Panc1 (cell line): ENCODE data around the gene ZNF865. TPM values are rescaled to one million over a fixed set of nuclear protein-coding genes. Genes with fewer than 3 reads are reported as not detected.

Experiments used
- ATAC-seq: fragments of 200-7000 bp; cut with Tn5 transposase; 2 replicates; pipeline ENCODE4 v1.9.1; 2020; ENCODE audit warnings: mild to moderate bottlenecking, moderate library complexity
- BruUV-seq: library from RNA; stranded (reverse); fragments of 400-500 nt; replicated peaks from 2 replicates; lab custom pipeline; 2021; lab: Mats Ljungman, UMichigan
- CTCF ChIA-PET: fragments of 300-600 bp; sonication (Branson Sonifier 250); formaldehyde crosslinking; loops from one replicate; lab custom pipeline; 2022; ENCODE audit warnings: antibody characterized with exemption; lab: Charles Lee
- POLR2A ChIA-PET: fragments of 300-600 bp; sonication (Branson Sonifier 250); formaldehyde crosslinking; loops from one replicate; lab custom pipeline; 2022; ENCODE audit warnings: antibody characterized with exemption; lab: Charles Lee
- DNase-seq: peaks from one replicate; pipeline ENCODE4 v3.0.0-alpha.2; 2010; ENCODE audit warnings: low read depth, low spot score
- H3K27ac ChIP-seq: 2 replicates; pipeline ENCODE4 v1.5.1; 2011; ENCODE audit warnings: mild to moderate bottlenecking, low read length, inconsistent platforms
- H3K27me3 ChIP-seq: fragments of 200-500 bp; sonication (Bioruptor generic); 2 replicates; pipeline ENCODE4 v1.6.0; 2014; ENCODE audit warnings: low read length, inconsistent platforms; ENCODE audit not compliant: control insufficient read depth, insufficient read depth
- H3K36me3 ChIP-seq: fragments of 200-500 bp; sonication (Bioruptor generic); 2 replicates; pipeline ENCODE4 v1.5.1; 2014; ENCODE audit warnings: inconsistent platforms, mild to moderate bottlenecking, low read length, moderate library complexity; ENCODE audit not compliant: control insufficient read depth, insufficient read depth
- H3K4me1 ChIP-seq: 2 replicates; pipeline ENCODE4 v1.5.1; 2011; ENCODE audit warnings: inconsistent platforms, mild to moderate bottlenecking, low read length, moderate library complexity; ENCODE audit not compliant: control insufficient read depth, insufficient read depth
- H3K4me3 ChIP-seq, 2 experiments: 2 replicates each; pipeline ENCODE4 v1.5.1; 2011 to 2012; ENCODE audit warnings: low read depth in 2 of 2, low read length in 2 of 2, mild to moderate bottlenecking in 2 of 2, inconsistent platforms in 1 of 2, moderate library complexity in 1 of 2
- H3K9me3 ChIP-seq: fragments of 200-500 bp; sonication (Bioruptor generic); 2 replicates; pipeline ENCODE4 v1.5.1; 2014; ENCODE audit warnings: low read depth, mild to moderate bottlenecking, inconsistent platforms, low read length, moderate library complexity; ENCODE audit not compliant: control insufficient read depth, insufficient read depth
- CTCF ChIP-seq: fragments of 450-650 bp; IDR thresholded peaks from 2 replicates; pipeline ENCODE4 v1.5.1; 2017; ENCODE audit warnings: mild to moderate bottlenecking
- POLR2AphosphoS5 ChIP-seq: IDR thresholded peaks from 2 replicates; pipeline ENCODE4 v1.6.1; 2012; ENCODE audit warnings: mild to moderate bottlenecking, low read depth, low read length, moderate library complexity
- REST ChIP-seq, 2 experiments: IDR thresholded peaks; 2 replicates each; pipeline ENCODE4 v1.6.1; 2011 to 2012; ENCODE audit warnings: low read depth in 2 of 2, control low read depth in 1 of 2, low read length in 1 of 2, mild to moderate bottlenecking in 1 of 2, moderate library complexity in 1 of 2; ENCODE audit not compliant: insufficient read depth in 1 of 2
- SIN3A ChIP-seq: IDR thresholded peaks from 2 replicates; pipeline ENCODE4 v1.6.1; 2012; ENCODE audit warnings: low read depth, mild to moderate bottlenecking, low read length, moderate library complexity, borderline replicate concordance; ENCODE audit not compliant: insufficient read depth
- TCF7L2 ChIP-seq: IDR thresholded peaks from 2 replicates; pipeline ENCODE4 v1.6.1; 2011; ENCODE audit warnings: mild to moderate bottlenecking, low read depth, low read length, inconsistent platforms
- in situ Hi-C: cut with HindIII; loops from 2 replicates; pipeline ENCODE4 v1.10.0; 2016; ENCODE audit warnings: low sequenced_read_pairs, low pct_unique_long_range_greater_than_20kb
- intact Hi-C: fragments of 100-400 bp; cut with micrococcal nuclease; formaldehyde crosslinking; loops from one replicate; pipeline ENCODE4 v1.10.0; 2022; ENCODE audit not compliant: unreplicated experiment
- total RNA-seq: library from RNA; stranded (reverse); gene quantifications from one replicate; pipeline ENCODE4 v1.2.1, GENCODE V29; 2021; ENCODE audit not compliant: unreplicated experiment

ZNF865 gene
- total RNA-seq, 1 experiment from 2014 or later: 25.6 TPM

- intact Hi-C loops: no loop called here
- no peak for ATAC-seq
- Histone ChIP-seq H3K27me3 (no peaks in the 10 kb centered on the region), H3K27ac (peak overlapping the region; percentile 51), H3K4me3 (no peak overlapping the region), H3K4me1 (peaks cover 21% of the 10 kb centered on the region), H3K36me3 (no peaks in the 10 kb centered on the region), H3K9me3 (no peaks in the 10 kb centered on the region)
- TF ChIP-seq TCF7L2 (no peak), CTCF (no peak), SIN3A (no peak), POLR2AphosphoS5 (no peak), REST (IDR thresholded peaks at IDR 0.05; ENCODE audit: insufficient read depth in 1 of 2, low read depth in 2 of 2, low read length in 1 of 2) (no peak)
- ChIA-PET POLR2A (interaction anchor here (0.5 to 1.0 kb wide), 4 partner anchors 20 to 464 kb away, joined by 3 to 9 read pairs (median 5); partner anchors contain the start of gene ZNF784), CTCF (interaction anchor here (1.2 kb wide), 1 partner anchor 136 kb away, joined by 3 read pairs; no protein-coding TSS in a partner anchor)
- no peak for DNase-seq
- no TSS peak for BruUV-seq
- in situ Hi-C loops: no loop called here
These were observed 1.7 kb upstream of the ZNF865 start for GRCh38 chr19:55603581-55604292.

GRCh38 chr19:55605207-55605636, 225 bp upstream of the ZNF865 start:
- DNase-seq (peak; percentile 97), ATAC-seq (peak; percentile 88)
- no peaks in the 10 kb centered on the region for H3K36me3 ChIP-seq
- no peaks in the 10 kb centered on the region for H3K27me3 ChIP-seq
- in situ Hi-C loops: no loop called here
- peak overlapping the region; percentile 62 to 74 for H3K4me3 ChIP-seq
- TF ChIP-seq TCF7L2: peak; percentile 25; the same call in 1 of the 2 replicates
- TF ChIP-seq SIN3A: no peak
- 0 out of 4 replicates have a peak, but pooled peaks of 1 of the 2 experiments have one; percentile 32 for TF ChIP-seq REST (IDR thresholded peaks at IDR 0.05; ENCODE audit: insufficient read depth in 1 of 2, low read depth in 2 of 2, low read length in 1 of 2)
- TF ChIP-seq CTCF: no peak
- peak; percentile 86 for TF ChIP-seq POLR2AphosphoS5
- intact Hi-C loops: no loop called here
- CTCF ChIA-PET: interaction anchor here (0.6 to 1.6 kb wide), 4 partner anchors 12 to 138 kb away, joined by 3 to 10 read pairs (median 4); no protein-coding TSS in a partner anchor
- POLR2A ChIA-PET: no interaction called here
- peaks cover 21% of the 10 kb centered on the region for H3K4me1 ChIP-seq
- no peaks in the 10 kb centered on the region for H3K9me3 ChIP-seq
- peak overlapping the region; percentile 97 for H3K27ac ChIP-seq
- BruUV-seq: no TSS peak
